ENCODE results near the gene SLC12A8.
A peak's percentile ranks its signal among the peaks of the same experiment; 100 is the strongest.

SLC12A8 gene

DNA sequence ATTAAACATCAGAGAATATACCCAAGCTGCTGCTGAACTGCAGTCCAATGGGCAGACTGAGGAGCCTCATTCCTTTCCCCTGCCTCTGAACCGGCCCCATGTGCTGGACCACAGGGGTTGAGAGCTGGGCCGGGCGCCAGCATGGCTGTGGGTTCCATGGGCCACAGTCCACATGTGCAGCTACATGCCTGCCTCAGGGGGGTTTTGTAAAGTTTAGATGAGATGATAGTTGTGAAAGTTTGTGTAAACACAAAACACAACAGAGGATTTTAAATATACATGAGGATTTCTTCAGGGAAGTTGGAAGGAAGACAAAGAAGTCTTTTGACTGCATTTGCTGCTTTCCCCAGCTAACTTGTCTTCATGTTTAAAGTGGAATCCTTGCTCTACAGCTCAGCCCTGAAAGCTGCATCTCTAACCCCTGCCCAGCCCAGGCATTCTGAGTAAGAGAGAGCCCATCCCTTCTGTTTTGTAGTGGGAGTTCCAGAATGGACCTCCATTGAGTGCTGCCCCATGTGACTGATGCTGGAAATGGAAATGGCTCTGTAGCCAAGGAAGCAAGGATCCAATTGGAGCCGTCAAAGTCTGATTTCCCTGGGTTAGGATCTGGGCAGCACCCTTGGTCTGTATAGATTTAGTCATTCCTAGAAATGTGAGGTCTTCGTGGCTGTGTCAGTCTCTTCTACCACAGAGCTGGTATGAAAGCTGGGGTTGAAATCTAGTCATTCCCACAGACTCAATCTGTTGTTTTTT, 17.5 kb downstream of the SLC12A8 start:
- TF ChIP-seq, protein P1, sequence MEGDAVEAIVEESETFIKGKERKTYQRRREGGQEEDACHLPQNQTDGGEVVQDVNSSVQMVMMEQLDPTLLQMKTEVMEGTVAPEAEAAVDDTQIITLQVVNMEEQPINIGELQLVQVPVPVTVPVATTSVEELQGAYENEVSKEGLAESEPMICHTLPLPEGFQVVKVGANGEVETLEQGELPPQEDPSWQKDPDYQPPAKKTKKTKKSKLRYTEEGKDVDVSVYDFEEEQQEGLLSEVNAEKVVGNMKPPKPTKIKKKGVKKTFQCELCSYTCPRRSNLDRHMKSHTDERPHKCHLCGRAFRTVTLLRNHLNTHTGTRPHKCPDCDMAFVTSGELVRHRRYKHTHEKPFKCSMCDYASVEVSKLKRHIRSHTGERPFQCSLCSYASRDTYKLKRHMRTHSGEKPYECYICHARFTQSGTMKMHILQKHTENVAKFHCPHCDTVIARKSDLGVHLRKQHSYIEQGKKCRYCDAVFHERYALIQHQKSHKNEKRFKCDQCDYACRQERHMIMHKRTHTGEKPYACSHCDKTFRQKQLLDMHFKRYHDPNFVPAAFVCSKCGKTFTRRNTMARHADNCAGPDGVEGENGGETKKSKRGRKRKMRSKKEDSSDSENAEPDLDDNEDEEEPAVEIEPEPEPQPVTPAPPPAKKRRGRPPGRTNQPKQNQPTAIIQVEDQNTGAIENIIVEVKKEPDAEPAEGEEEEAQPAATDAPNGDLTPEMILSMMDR (IDR thresholded peaks at IDR 0.05; ENCODE audit: low read length, missing control alignments), result peak; percentile 3
- peak; percentile 36 for DNase-seq (ENCODE audit: low read depth)
- H3K4me3 ChIP-seq (replicated peaks; ENCODE audit: low read depth, low read length), result no peak overlapping the region

DNA sequence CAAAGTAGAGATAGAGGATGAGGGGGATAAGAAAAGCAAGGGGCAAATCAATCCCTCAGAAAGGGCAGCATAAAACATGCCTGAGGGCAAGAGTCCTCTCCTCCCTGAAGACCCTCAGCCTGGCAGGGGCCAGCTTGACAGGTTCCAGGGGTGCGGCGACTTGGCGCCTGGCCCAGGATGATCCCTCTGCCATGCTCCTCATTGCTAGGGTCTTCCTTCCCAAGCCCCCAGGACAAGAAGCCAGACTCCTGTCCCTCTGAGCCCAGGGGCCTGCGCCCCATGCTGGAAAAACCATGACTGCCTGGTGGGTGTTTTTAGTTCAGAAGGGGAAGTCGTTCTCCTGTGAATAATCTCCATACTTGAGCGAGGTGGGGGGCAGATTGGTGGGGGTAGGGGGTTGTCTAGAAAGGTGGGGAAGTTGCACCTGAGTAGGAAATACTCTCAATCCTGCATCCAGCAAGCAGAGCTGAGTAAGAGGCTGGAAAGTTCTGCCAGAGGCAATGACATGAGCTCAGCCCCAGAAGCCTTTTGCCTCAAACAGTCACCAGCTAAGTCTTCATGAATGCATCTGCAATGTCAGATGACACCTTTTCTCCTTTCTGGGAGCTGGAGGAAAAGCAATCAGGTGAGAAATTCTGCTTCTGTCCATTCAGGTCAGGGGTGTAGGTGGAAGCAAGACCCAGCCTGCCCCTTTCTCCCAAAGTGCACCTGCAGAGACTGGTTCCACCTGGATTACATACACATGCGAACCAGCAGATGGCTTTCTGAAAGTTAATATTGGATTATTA, 18.3 kb downstream of the SLC12A8 start:
- DNase-seq (ENCODE audit: low read depth), result no peak
- TF ChIP-seq, protein P1 (IDR thresholded peaks at IDR 0.05; ENCODE audit: low read length, missing control alignments), result no peak
- no peak overlapping the region for H3K4me3 ChIP-seq (replicated peaks; ENCODE audit: low read depth, low read length)

DNA sequence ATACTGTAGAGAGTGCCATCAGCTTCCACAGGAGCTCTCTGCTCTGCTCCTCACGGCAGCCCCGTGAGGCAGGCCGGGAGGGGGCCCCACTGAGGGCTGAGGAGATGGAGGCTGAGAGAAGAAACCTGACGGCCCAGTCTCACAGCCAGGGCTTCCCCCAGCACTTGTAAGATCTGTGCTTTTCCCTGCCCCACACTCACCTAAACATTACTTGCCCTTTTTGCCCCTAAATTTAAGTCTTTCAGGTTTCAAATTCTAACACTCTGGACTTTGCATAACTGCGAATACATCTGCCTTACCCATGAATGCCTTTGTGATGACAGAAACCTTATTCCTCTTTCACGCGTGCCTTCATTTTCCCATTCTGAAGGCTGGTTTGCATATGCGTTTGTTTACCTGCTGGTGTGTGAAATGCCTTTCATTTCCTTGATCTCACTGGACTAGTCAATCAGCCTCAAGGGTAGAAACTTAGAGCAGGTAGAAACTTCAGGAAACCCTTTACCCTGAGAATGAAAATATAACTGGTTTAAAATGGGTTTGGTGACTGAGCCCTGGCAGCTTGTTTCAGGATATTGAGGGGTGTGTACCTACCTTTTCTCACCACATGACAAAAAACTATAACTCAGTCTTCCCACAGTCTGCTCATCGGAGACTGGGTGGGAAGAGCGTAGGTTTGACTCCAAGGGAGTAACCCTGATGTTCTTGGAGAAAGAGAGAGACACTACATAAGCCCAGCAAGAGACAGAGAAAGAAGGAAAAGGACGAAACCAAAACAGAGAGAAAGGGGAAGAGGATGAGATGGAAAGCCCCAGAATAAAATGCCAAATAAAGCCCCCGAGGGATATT, 20.1 kb downstream of the SLC12A8 start:
- no peak for DNase-seq (ENCODE audit: low read depth)
- no peak overlapping the region for H3K4me3 ChIP-seq (replicated peaks; ENCODE audit: low read depth, low read length)
- TF ChIP-seq, protein P1 (IDR thresholded peaks at IDR 0.05; ENCODE audit: low read length, missing control alignments), result no peak

DNA sequence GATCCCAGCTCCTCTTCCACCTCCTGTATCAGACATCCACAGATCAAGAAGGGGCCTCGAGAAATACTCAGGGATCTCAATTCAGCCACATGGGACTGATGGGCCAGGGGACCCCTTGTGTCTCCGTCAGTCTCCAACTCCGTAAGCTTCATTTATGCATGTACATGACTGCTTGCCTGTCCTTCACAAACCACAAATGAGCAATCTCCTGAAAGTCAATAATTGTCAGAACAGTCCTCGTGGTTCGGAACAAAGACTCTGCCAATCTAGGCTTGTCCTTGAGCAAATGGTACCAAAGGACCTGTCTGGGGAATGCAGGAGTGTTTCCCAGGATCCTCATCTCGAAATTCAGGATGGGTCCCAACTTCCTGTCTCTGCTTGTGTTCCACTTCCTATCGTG, 20.8 kb downstream of the SLC12A8 start:
- no peak for DNase-seq (ENCODE audit: low read depth)
- TF ChIP-seq, protein P1 (IDR thresholded peaks at IDR 0.05; ENCODE audit: low read length, missing control alignments), result no peak
- H3K4me3 ChIP-seq (replicated peaks; ENCODE audit: low read depth, low read length), result no peak overlapping the region

DNA sequence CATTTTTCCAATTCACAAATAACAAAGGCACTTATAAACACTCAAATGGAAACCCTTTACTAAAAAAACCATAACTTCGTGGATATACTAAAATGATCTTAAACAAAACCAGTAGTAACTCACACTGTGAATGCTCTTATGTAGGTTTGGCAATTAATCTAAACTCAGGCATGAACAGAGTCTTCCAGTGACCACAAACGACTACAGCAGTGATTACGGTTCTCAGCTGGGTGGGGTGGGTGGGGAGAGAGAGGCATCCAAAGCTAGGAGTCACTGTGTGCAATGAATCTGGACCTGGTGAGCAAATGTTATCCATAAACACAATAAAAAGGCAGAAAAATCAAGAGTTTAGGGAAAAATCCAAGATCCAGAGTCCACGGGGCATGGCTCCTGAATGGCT, 21.3 kb downstream of the SLC12A8 start:
- no peak for DNase-seq (ENCODE audit: low read depth)
- no peak overlapping the region for H3K4me3 ChIP-seq (replicated peaks; ENCODE audit: low read depth, low read length)
- TF ChIP-seq, protein P1 (IDR thresholded peaks at IDR 0.05; ENCODE audit: low read length, missing control alignments), result no peak

DNA sequence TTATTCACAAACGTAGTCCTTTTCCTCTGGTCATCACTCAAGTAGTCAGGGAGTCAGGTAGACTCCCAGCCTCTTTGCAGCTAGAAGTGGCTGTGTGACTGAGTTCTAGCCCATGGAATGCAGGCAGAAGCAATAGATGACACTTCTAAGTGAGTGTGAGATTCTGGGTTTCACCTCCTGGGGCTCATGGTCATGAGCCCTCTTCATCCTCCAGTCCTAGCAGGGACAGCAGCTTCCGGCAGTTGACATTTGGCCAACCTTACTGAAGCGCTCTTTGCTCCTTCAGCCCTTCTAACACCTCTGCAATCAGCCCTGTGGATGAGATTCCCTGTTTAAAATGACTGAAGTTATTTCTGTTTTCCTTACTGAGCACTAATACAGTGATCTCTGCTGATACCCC, 21.8 kb downstream of the SLC12A8 start:
- TF ChIP-seq, protein P1 (IDR thresholded peaks at IDR 0.05; ENCODE audit: low read length, missing control alignments), result no peak
- no peak for DNase-seq (ENCODE audit: low read depth)

More for the DNA sequence above, 21.8 kb downstream of the SLC12A8 start:
- no peak overlapping the region for H3K4me3 ChIP-seq (replicated peaks; ENCODE audit: low read depth, low read length)
